HepG2 (cell line): ENCODE measurements around the gene SPACA4. TPM values are rescaled to one million over a fixed set of nuclear protein-coding genes. Genes with fewer than 3 reads are reported as not detected.

Experiments used
- ATF5 ChIP-seq: sonication (generic); formaldehyde crosslinking; IDR thresholded peaks from 2 replicates; pipeline ENCODE4 v1.4.0; 2020; ENCODE audit warnings: mild to moderate bottlenecking, low read depth, missing genetic modification reagents
- FOSL1 ChIP-seq: sonication (generic); formaldehyde crosslinking; IDR thresholded peaks from 2 replicates; pipeline ENCODE4 v1.9.0; 2021; ENCODE audit warnings: missing genetic modification reagents, borderline replicate concordance
- GATAD1 ChIP-seq: IDR thresholded peaks from 2 replicates; pipeline ENCODE4 v1.6.1; 2016; ENCODE audit warnings: missing genetic modification reagents, missing compliant biosample characterization
- GPN1 ChIP-seq: sonication (generic); formaldehyde crosslinking; IDR thresholded peaks from 2 replicates; pipeline ENCODE4 v1.5.1; 2020; ENCODE audit warnings: missing genetic modification reagents, borderline replicate concordance
- HNF4A ChIP-seq: sonication (generic); formaldehyde crosslinking; IDR thresholded peaks from 2 replicates; pipeline ENCODE4 v1.4.0; 2020; ENCODE audit warnings: missing genetic modification reagents
- MLLT10 ChIP-seq: sonication (generic); formaldehyde crosslinking; IDR thresholded peaks from 2 replicates; pipeline ENCODE4 v1.4.0; 2020; ENCODE audit warnings: missing genetic modification reagents
- MYPOP ChIP-seq: sonication (generic); formaldehyde crosslinking; IDR thresholded peaks from 2 replicates; pipeline ENCODE4 v1.8.1; 2023; ENCODE audit warnings: mild to moderate bottlenecking, moderate library complexity, missing genetic modification reagents
- NFYB ChIP-seq: sonication (generic); formaldehyde crosslinking; IDR thresholded peaks from 2 replicates; pipeline ENCODE4 v1.4.0; 2020; ENCODE audit warnings: missing genetic modification reagents
- SMARCE1 ChIP-seq: fragments of 450-650 bp; IDR thresholded peaks from 2 replicates; pipeline ENCODE4 v1.6.1; 2017; ENCODE audit warnings: borderline replicate concordance
- TGIF2 ChIP-seq: IDR thresholded peaks from 2 replicates; pipeline ENCODE4 v1.6.1; 2016; ENCODE audit warnings: control low read depth, missing compliant biosample characterization
- ZMAT5 ChIP-seq: sonication (generic); formaldehyde crosslinking; IDR thresholded peaks from 2 replicates; pipeline ENCODE4 v1.5.0; 2020; ENCODE audit warnings: mild to moderate bottlenecking, low read depth, missing genetic modification reagents, borderline replicate concordance
- ZMYM2 ChIP-seq: sonication (generic); formaldehyde crosslinking; IDR thresholded peaks from 2 replicates; pipeline ENCODE4 v1.8.0; 2022; ENCODE audit warnings: mild to moderate bottlenecking, missing genetic modification reagents
- ZNF230 ChIP-seq: sonication (generic); formaldehyde crosslinking; IDR thresholded peaks from 2 replicates; pipeline ENCODE4 v1.4.0; 2020; ENCODE audit warnings: mild to moderate bottlenecking, missing genetic modification reagents
- ZNF296 ChIP-seq: sonication (generic); formaldehyde crosslinking; conservative IDR thresholded peaks from 2 replicates; pipeline ENCODE4 v1.5.0; 2020; ENCODE audit warnings: mild to moderate bottlenecking, missing genetic modification reagents
- ZNF333 ChIP-seq: sonication (generic); formaldehyde crosslinking; IDR thresholded peaks from 2 replicates; pipeline ENCODE4 v1.4.0; 2020; ENCODE audit warnings: mild to moderate bottlenecking, missing genetic modification reagents, borderline replicate concordance
- ZNF644 ChIP-seq: IDR thresholded peaks from 2 replicates; pipeline ENCODE4 v1.6.1; 2016; ENCODE audit warnings: low read depth
- ZNF776 ChIP-seq: sonication (generic); formaldehyde crosslinking; IDR thresholded peaks from 2 replicates; pipeline ENCODE4 v1.4.0; 2020; ENCODE audit warnings: mild to moderate bottlenecking, missing genetic modification reagents
- ZSCAN9 ChIP-seq: IDR thresholded peaks from 2 replicates; pipeline ENCODE4 v1.6.1; 2016; ENCODE audit warnings: borderline replicate concordance
- polyA plus RNA-seq, 8 experiments: library from polyadenylated mRNA; depleted of rRNA in 3 of 8; stranded (reverse) in 7 of 8; unstranded in 1 of 8; fragments of >200 nt; fragmentation: Illumina TruSeq in 4 of 8; extraction: Trizol in 4 of 8; gene quantifications; 2 replicates each; pipeline versions ENCODE4 v1.2.1 to v1.2.3, GENCODE V29; 2011 to 2016; ENCODE audit warnings: low read depth in 4 of 8, missing spikeins in 1 of 8, mixed read lengths in 1 of 8; ENCODE audit not compliant: insufficient read depth in 1 of 8
- total RNA-seq, 5 experiments: library from RNA; depleted of rRNA; stranded (reverse); fragments of >200 nt; fragmentation: Illumina TruSeq; extraction: Trizol; gene quantifications; 2 replicates each; pipeline ENCODE4 v1.2.3, GENCODE V29; 2016; ENCODE audit warnings: low read depth in 1 of 5
- TF ChIP-seq, protein P1 (sequence below): sonication (generic); formaldehyde crosslinking; conservative IDR thresholded peaks from 2 replicates; pipeline ENCODE4 v1.4.0; 2020; ENCODE audit warnings: mild to moderate bottlenecking, missing genetic modification reagents, moderate library complexity
- TF ChIP-seq, protein P2 (sequence below): sonication (generic); formaldehyde crosslinking; IDR thresholded peaks from 2 replicates; pipeline ENCODE4 v1.8.0; 2022; ENCODE audit warnings: mild to moderate bottlenecking, missing genetic modification reagents; ENCODE audit not compliant: insufficient replicate concordance

The SPACA4 gene
- total and polyA plus RNA-seq, 2 of the 13 experiments (the other 11 are each of a cell fraction or from before 2014, with no cell fraction given), result not detected

DNA sequence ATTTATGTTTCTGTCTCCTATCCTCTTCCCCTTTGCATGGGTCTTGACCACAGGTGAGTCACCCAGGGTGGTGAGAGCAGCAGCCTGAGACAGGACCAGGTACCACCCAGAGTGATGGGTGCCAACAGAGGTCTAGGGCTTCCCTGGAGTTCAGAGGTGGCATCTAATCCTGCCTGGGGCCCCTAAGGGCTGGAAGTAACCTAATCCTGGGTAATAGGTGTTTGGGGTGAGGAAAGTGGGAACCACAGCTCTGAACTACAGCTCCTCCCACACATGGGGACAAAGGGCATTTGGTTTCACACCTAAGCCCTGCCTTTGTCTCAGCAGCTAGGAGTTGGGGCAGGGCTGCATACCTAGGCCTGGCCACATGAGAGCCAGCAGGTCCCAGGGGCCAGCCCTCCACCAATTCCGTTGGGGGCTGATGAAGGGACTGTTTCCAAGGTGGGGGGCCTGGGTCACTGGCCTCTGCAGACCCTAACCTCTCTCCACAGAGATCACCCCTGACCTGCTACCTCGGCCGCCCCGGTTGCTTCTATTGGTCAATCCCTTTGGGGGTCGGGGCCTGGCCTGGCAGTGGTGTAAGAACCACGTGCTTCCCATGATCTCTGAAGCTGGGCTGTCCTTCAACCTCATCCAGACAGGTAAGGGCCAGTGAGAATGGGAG, 20.8 kb downstream of the SPACA4 start (continued):
- TF ChIP-seq, protein P1, sequence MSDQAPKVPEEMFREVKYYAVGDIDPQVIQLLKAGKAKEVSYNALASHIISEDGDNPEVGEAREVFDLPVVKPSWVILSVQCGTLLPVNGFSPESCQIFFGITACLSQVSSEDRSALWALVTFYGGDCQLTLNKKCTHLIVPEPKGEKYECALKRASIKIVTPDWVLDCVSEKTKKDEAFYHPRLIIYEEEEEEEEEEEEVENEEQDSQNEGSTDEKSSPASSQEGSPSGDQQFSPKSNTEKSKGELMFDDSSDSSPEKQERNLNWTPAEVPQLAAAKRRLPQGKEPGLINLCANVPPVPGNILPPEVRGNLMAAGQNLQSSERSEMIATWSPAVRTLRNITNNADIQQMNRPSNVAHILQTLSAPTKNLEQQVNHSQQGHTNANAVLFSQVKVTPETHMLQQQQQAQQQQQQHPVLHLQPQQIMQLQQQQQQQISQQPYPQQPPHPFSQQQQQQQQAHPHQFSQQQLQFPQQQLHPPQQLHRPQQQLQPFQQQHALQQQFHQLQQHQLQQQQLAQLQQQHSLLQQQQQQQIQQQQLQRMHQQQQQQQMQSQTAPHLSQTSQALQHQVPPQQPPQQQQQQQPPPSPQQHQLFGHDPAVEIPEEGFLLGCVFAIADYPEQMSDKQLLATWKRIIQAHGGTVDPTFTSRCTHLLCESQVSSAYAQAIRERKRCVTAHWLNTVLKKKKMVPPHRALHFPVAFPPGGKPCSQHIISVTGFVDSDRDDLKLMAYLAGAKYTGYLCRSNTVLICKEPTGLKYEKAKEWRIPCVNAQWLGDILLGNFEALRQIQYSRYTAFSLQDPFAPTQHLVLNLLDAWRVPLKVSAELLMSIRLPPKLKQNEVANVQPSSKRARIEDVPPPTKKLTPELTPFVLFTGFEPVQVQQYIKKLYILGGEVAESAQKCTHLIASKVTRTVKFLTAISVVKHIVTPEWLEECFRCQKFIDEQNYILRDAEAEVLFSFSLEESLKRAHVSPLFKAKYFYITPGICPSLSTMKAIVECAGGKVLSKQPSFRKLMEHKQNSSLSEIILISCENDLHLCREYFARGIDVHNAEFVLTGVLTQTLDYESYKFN (CRISPR knock-in tag), result peak; percentile 53
- TF ChIP-seq ZMAT5 (CRISPR knock-in tag), result no peak
- TF ChIP-seq, protein P2, sequence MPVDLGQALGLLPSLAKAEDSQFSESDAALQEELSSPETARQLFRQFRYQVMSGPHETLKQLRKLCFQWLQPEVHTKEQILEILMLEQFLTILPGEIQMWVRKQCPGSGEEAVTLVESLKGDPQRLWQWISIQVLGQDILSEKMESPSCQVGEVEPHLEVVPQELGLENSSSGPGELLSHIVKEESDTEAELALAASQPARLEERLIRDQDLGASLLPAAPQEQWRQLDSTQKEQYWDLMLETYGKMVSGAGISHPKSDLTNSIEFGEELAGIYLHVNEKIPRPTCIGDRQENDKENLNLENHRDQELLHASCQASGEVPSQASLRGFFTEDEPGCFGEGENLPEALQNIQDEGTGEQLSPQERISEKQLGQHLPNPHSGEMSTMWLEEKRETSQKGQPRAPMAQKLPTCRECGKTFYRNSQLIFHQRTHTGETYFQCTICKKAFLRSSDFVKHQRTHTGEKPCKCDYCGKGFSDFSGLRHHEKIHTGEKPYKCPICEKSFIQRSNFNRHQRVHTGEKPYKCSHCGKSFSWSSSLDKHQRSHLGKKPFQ, result peak; percentile 69
- no peak for TF ChIP-seq GPN1 (CRISPR knock-in tag)
- TF ChIP-seq TGIF2 (CRISPR knock-in tag), result no peak
- no peak for TF ChIP-seq MLLT10 (CRISPR knock-in tag)
- no peak for TF ChIP-seq ZNF296
- TF ChIP-seq ZNF644 (CRISPR knock-in tag), result no peak
- TF ChIP-seq MYPOP (CRISPR knock-in tag), result no peak
- no peak for TF ChIP-seq ZNF776 (CRISPR knock-in tag)
- peak; percentile 30; the same call in 1 of the 2 replicates for TF ChIP-seq NFYB (CRISPR knock-in tag)
- no peak for TF ChIP-seq FOSL1 (CRISPR knock-in tag)
- no peak for TF ChIP-seq ZSCAN9 (CRISPR knock-in tag)
- TF ChIP-seq SMARCE1, result no peak
- no peak for TF ChIP-seq ZMYM2 (CRISPR knock-in tag)
- no peak for TF ChIP-seq GATAD1
- TF ChIP-seq ZNF333 (CRISPR knock-in tag), result no peak
- no peak for TF ChIP-seq ATF5 (CRISPR knock-in tag)
- TF ChIP-seq HNF4A (CRISPR knock-in tag), result peak; percentile 83
- no peak for TF ChIP-seq ZNF230 (CRISPR knock-in tag)
